GM12878 (cell line): ENCODE results near the gene UFSP2. TPM values are rescaled to one million over a fixed set of nuclear protein-coding genes. Genes with fewer than 3 reads are reported as not detected.

Experiments used
- ATAC-seq: fragments of 200-7000 bp; cut with Tn5 transposase; 3 replicates; pipeline ENCODE4 v1.9.1; 2020; ENCODE audit warnings: mild to moderate bottlenecking, moderate library complexity
- BruUV-seq: library from RNA; stranded (reverse); fragments of 400-500 nt; replicated peaks from 2 replicates; lab custom pipeline; 2021; lab: Mats Ljungman, UMichigan
- CTCF ChIA-PET: fragments of 300-600 bp; sonication (Branson Sonifier 250); formaldehyde crosslinking; extraction: SDS; loops from one replicate; lab custom pipeline; 2021; ENCODE audit warnings: inconsistent platforms; lab: Yijun Ruan, JAX
- POLR2A ChIA-PET: fragments of 350-600 bp; formaldehyde crosslinking; extraction: SDS; loops from one replicate; lab custom pipeline; 2021; ENCODE audit warnings: inconsistent platforms; lab: Charles Lee
- RAD21 ChIA-PET: fragments of 300-600 bp; sonication (Branson Sonifier 250); formaldehyde crosslinking; loops from one replicate; lab custom pipeline; 2023; ENCODE audit warnings: antibody characterized with exemption; ENCODE audit not compliant: unreplicated experiment; lab: Charles Lee
- SMC1A ChIA-PET: fragments of 300-600 bp; sonication (Branson Sonifier 250); formaldehyde crosslinking; loops from one replicate; lab custom pipeline; 2023; ENCODE audit not compliant: unreplicated experiment, uncharacterized antibody; lab: Charles Lee
- DNase-seq: peaks from one replicate; pipeline ENCODE4 v3.0.0-alpha.2; 2011; ENCODE audit warnings: low read depth, low spot score
- FAIRE-seq: peaks from 3 replicates; lab custom pipeline; 2011; peaks lifted over from hg19 to GRCh38; lab: Jason Lieb, UNC
- H2AFZ ChIP-seq: 2 replicates; pipeline ENCODE4 v1.6.0; 2011; ENCODE audit warnings: low read depth, low read length, control low read depth; ENCODE audit not compliant: control insufficient read depth
- H3K27ac ChIP-seq: 2 replicates; pipeline ENCODE4 v1.5.1; 2011; ENCODE audit warnings: control low read depth; ENCODE audit not compliant: control insufficient read depth, insufficient read depth
- H3K27me3 ChIP-seq, 2 experiments: replicated peaks in 1 of 2; 2 replicates each; pipeline versions ENCODE4 v1.6.0 to v1.6.1; 2011; ENCODE audit warnings: low read length in 1 of 2; ENCODE audit not compliant: control insufficient read depth in 2 of 2, insufficient read depth in 2 of 2
- H3K36me3 ChIP-seq, 2 experiments: 2 replicates each; pipeline ENCODE4 v1.5.1; 2011; ENCODE audit warnings: low read length in 1 of 2; ENCODE audit not compliant: control insufficient read depth in 2 of 2, insufficient read depth in 2 of 2
- H3K4me1 ChIP-seq: 2 replicates; pipeline ENCODE4 v1.6.1; 2011; ENCODE audit warnings: mild to moderate bottlenecking, low read length, moderate library complexity, mixed read lengths; ENCODE audit not compliant: control insufficient read depth, insufficient read depth
- H3K4me2 ChIP-seq: 2 replicates; pipeline ENCODE4 v1.6.0; 2011; ENCODE audit warnings: control low read depth; ENCODE audit not compliant: control insufficient read depth, insufficient read depth
- H3K4me3 ChIP-seq: fragments of 200-600 bp; sonication (generic); 2 replicates; pipeline ENCODE4 v1.5.1; 2016
- H3K79me2 ChIP-seq: 2 replicates; pipeline ENCODE4 v1.6.0; 2011; ENCODE audit warnings: low read length; ENCODE audit not compliant: control insufficient read depth, insufficient read depth
- H3K9ac ChIP-seq: 2 replicates; pipeline ENCODE4 v1.8.0; 2011; ENCODE audit warnings: low read length, control low read depth, mixed read lengths; ENCODE audit not compliant: control insufficient read depth, insufficient read depth
- H3K9me3 ChIP-seq: replicated peaks from 3 replicates; pipeline ENCODE4 v1.5.1; 2011; ENCODE audit warnings: mild to moderate bottlenecking, low read length; ENCODE audit not compliant: control insufficient read depth, insufficient read depth
- H4K20me1 ChIP-seq: 2 replicates; pipeline ENCODE4 v1.6.0; 2011; ENCODE audit not compliant: control insufficient read depth, insufficient read depth
- CBX5 ChIP-seq: sonication (generic); IDR thresholded peaks from 2 replicates; pipeline ENCODE4 v1.6.1; 2016; ENCODE audit warnings: low read depth, moderate library complexity, mild to moderate bottlenecking, inconsistent platforms
- CHD2 ChIP-seq: IDR thresholded peaks from 2 replicates; pipeline ENCODE4 v1.6.1; 2011; ENCODE audit warnings: low read depth, low read length, improper control_type of control experiment, borderline replicate concordance
- EP300 ChIP-seq, 2 experiments: fragments of 150-350 bp in 1 of 2; IDR thresholded peaks; 2 replicates each; pipeline ENCODE4 v1.6.1; 2011 to 2012; ENCODE audit warnings: low read depth in 2 of 2, low read length in 2 of 2, borderline replicate concordance in 1 of 2, improper control_type of control experiment in 1 of 2, inconsistent platforms in 1 of 2; ENCODE audit not compliant: control insufficient read depth in 1 of 2
- ESRRA ChIP-seq: IDR thresholded peaks from 2 replicates; pipeline ENCODE4 v1.6.1; 2012; ENCODE audit warnings: mild to moderate bottlenecking, low read length, improper control_type of control experiment
- IKZF1 ChIP-seq: fragments of 450-650 bp; conservative IDR thresholded peaks from 2 replicates; pipeline ENCODE4 v1.6.1; 2017; ENCODE audit warnings: antibody characterized with exemption, mild to moderate bottlenecking
- IRF5 ChIP-seq: fragments of 450-650 bp; IDR thresholded peaks from 2 replicates; pipeline ENCODE4 v1.6.1; 2017; ENCODE audit warnings: borderline replicate concordance
- NRF1 ChIP-seq: conservative IDR thresholded peaks from 2 replicates; pipeline ENCODE4 v1.6.1; 2011; ENCODE audit warnings: mild to moderate bottlenecking, low read depth, low read length, improper control_type of control experiment
- PAX5 ChIP-seq: IDR thresholded peaks from 2 replicates; pipeline ENCODE4 v1.6.1; 2011; ENCODE audit warnings: low read depth, low read length, borderline replicate concordance
- PAX8 ChIP-seq: fragments of 450-650 bp; IDR thresholded peaks from 2 replicates; pipeline ENCODE4 v1.6.1; 2017; ENCODE audit warnings: mild to moderate bottlenecking, moderate library complexity
- RELA ChIP-seq: fragments of 450-650 bp; IDR thresholded peaks from 2 replicates; pipeline ENCODE4 v1.8.0; 2014; ENCODE audit warnings: borderline replicate concordance; ENCODE audit not compliant: partially characterized antibody
- RUNX3 ChIP-seq: IDR thresholded peaks from 2 replicates; pipeline ENCODE4 v1.6.1; 2012; ENCODE audit warnings: low read length, inconsistent platforms
- STAT1 ChIP-seq: fragments of 450-650 bp; conservative IDR thresholded peaks from 2 replicates; pipeline ENCODE4 v1.6.1; 2014; ENCODE audit warnings: antibody characterized with exemption, mild to moderate bottlenecking
- TCF3 ChIP-seq: IDR thresholded peaks from 2 replicates; pipeline ENCODE4 v1.6.1; 2012; ENCODE audit warnings: low read depth, mild to moderate bottlenecking, low read length, borderline replicate concordance; ENCODE audit not compliant: insufficient read depth
- ZZZ3 ChIP-seq: IDR thresholded peaks from 2 replicates; pipeline ENCODE4 v1.6.1; 2011; ENCODE audit warnings: low read depth; ENCODE audit not compliant: control insufficient read depth, insufficient read length
- WGBS: methylation state at CpG from one replicate; pipeline ENCODE4 v1.1.6; 2016; ENCODE audit warnings: low lambda C conversion rate; ENCODE audit not compliant: insufficient replicate concordance, insufficient coverage; ENCODE audit errors: missing lambda C conversion rate; 5-methylcytosine and 5-hydroxymethylcytosine counted together
- in situ Hi-C: fragments of 300-500 bp; cut with MboI; formaldehyde crosslinking; loops from 9 replicates; pipeline ENCODE4 v1.14.3; 2018; ENCODE audit warnings: mixed read lengths
- intact Hi-C: fragments of 100-400 bp; cut with micrococcal nuclease; formaldehyde crosslinking; loops from one replicate; pipeline ENCODE4 v1.14.2; 2022; ENCODE audit not compliant: unreplicated experiment
- polyA plus RNA-seq, 11 experiments: library from polyadenylated mRNA; depleted of rRNA in 4 of 11; unstranded in 6 of 11; stranded (reverse) in 5 of 11; fragments of >200 nt; fragmentation: Nextera tagmentation in 4 of 11; fragmentation: Illumina TruSeq in 1 of 11; extraction: Ambion mirVana in 4 of 11; extraction: Trizol in 1 of 11; gene quantifications; 1 replicate in 1 of 11; 2 replicates in 10 of 11; pipeline versions ENCODE4 v1.2.1 to v1.2.3, GENCODE V29; 2011 to 2016; ENCODE audit warnings: inconsistent platforms in 2 of 11, missing spikeins in 2 of 11, low read depth in 1 of 11
- total RNA-seq, 4 experiments: library from RNA; depleted of rRNA in 3 of 4; stranded (reverse); fragments of >200 nt in 3 of 4; fragmentation: Illumina TruSeq in 1 of 4; extraction: Trizol in 1 of 4; gene quantifications; 2 replicates each; pipeline versions ENCODE4 v1.2.1 to v1.2.3, GENCODE V29; 2013 to 2021

Gene UFSP2
- total and polyA plus RNA-seq, 10 of the 15 experiments (the other 5 are each of a cell fraction or from before 2014, with no cell fraction given), result 25.4 to 53.1 (median 37.7) TPM

- intact Hi-C loops (no loop called here), in situ Hi-C loops (no loop called here)
- H3K27me3 ChIP-seq, result no peaks in the 10 kb centered on the region
- H3K79me2 ChIP-seq, result peaks cover 11% of the 10 kb centered on the region
- no peak overlapping the region for H3K4me2 ChIP-seq
- H3K4me1 ChIP-seq, result no peaks in the 10 kb centered on the region
- no peaks in the 10 kb centered on the region for H3K36me3 ChIP-seq
- no TSS peak for BruUV-seq
- FAIRE-seq (no peak), DNase-seq (no peak), ATAC-seq (no peak)
- ChIA-PET RAD21 (no interaction called here), POLR2A (no interaction called here), SMC1A (no interaction called here), CTCF (interaction anchor here (1.1 kb wide), 1 partner anchor 169 kb away, joined by 4 read pairs; no protein-coding TSS in a partner anchor)
- H2AFZ ChIP-seq, result no peak overlapping the region
- WGBS, result 44% methylated on average over 5 of the region's 5 CpGs
- H3K27ac ChIP-seq, result no peak overlapping the region
- H3K4me3 ChIP-seq, result no peak overlapping the region
- H3K9me3 ChIP-seq, result no peaks in the 10 kb centered on the region
- H3K9ac ChIP-seq, result no peak overlapping the region
- H4K20me1 ChIP-seq, result no peaks in the 10 kb centered on the region
- TF ChIP-seq PAX8 (no peak), ESRRA (no peak), ZZZ3 (no peak)
- TF ChIP-seq, all 136 proteins: peak for 0
Measured at GRCh38 chr4:185429660-185430059, 3.9 kb upstream of the UFSP2 start.

GRCh38 chr4:185426960-185427688 is 1.4 kb upstream of the UFSP2 start:
- TF ChIP-seq CBX5 (no peak), EP300 (IDR thresholded peaks at IDR 0.05; ENCODE audit: borderline replicate concordance in 1 of 2, control insufficient read depth in 1 of 2, low read depth in 2 of 2, low read length in 2 of 2) (no peak), TCF3 (no peak), NRF1 (no peak), CHD2 (no peak), IKZF1 (no peak), PAX5 (no peak), RELA (no peak), RUNX3 (no peak), STAT1 (no peak), IRF5 (no peak)
- RAD21 ChIA-PET, result interaction anchor here (1.2 to 3.3 kb wide), 4 partner anchors 10 to 242 kb away, joined by 3 to 21 read pairs (median 4); no protein-coding TSS in a partner anchor
- Histone ChIP-seq H3K36me3 (0 out of 4 replicates have a peak, but pooled peaks cover 0 to under 1% of the 10 kb centered on the region in 2 experiments), H3K27me3 (no peaks in the 10 kb centered on the region), H3K4me1 (no peaks in the 10 kb centered on the region), H4K20me1 (no peaks in the 10 kb centered on the region), H3K9me3 (no peaks in the 10 kb centered on the region), H3K4me2 (no peak overlapping the region), H3K4me3 (no peak overlapping the region), H3K9ac (no peak overlapping the region), H2AFZ (no peak overlapping the region), H3K27ac (no peak overlapping the region), H3K79me2 (peaks cover 15% of the 10 kb centered on the region)
- DNase-seq (no peak), ATAC-seq (no peak), FAIRE-seq (no peak)
- in situ Hi-C loops, result no loop called here
- CTCF ChIA-PET, result interaction anchor here (1.1 to 1.4 kb wide), 2 partner anchors 10 to 29 kb away, joined by 3 to 4 read pairs; no protein-coding TSS in a partner anchor
- POLR2A ChIA-PET, result interaction anchor here (0.7 to 4.0 kb wide), 3 partner anchors 24 to 593 kb away, joined by 3 to 37 read pairs (median 3); partner anchors contain the start of genes ANKRD37 and LRP2BP
- intact Hi-C loops, result no loop called here
- 76% methylated on average over 21 of the region's 22 CpGs for WGBS
- BruUV-seq, result no TSS peak
- SMC1A ChIA-PET, result interaction anchor here (0.9 to 3.5 kb wide), 5 partner anchors 22 to 50 kb away, joined by 3 to 25 read pairs (median 4); partner anchors contain the start of genes ANKRD37 and LRP2BP
